MG63 (cell line): Measurements from ENCODE around the gene NCKAP5L. TPM values are rescaled to one million over a fixed set of nuclear protein-coding genes. Genes with fewer than 3 reads are reported as not detected.
A peak's percentile ranks its signal among the peaks of the same experiment; 100 is the strongest.

ENCODE experiments used
- DNase-seq: peaks from one replicate; pipeline ENCODE4 v3.0.0-alpha.2; 2020
- H3K27me3 ChIP-seq: fragments of 250-450 bp; sonication (Bioruptor Pico); 2 replicates; pipeline ENCODE4 v1.5.1; 2020; ENCODE audit warnings: mild to moderate bottlenecking, moderate library complexity
- H3K36me3 ChIP-seq: fragments of 250-450 bp; sonication (Bioruptor Pico); 2 replicates; pipeline ENCODE4 v1.5.1; 2020; ENCODE audit warnings: mild to moderate bottlenecking, moderate library complexity
- H3K4me3 ChIP-seq: fragments of 250-450 bp; sonication (Bioruptor Pico); 2 replicates; pipeline ENCODE4 v1.5.1; 2020; ENCODE audit warnings: mild to moderate bottlenecking, moderate library complexity
- H3K9me3 ChIP-seq: fragments of 250-450 bp; sonication (Bioruptor Pico); 2 replicates; pipeline ENCODE4 v1.5.1; 2020; ENCODE audit warnings: mild to moderate bottlenecking, moderate library complexity
- total RNA-seq: library from RNA; depleted of rRNA; stranded (reverse); fragments of >200 nt; shearing (Covaris generic); gene quantifications from 2 replicates; pipeline ENCODE4 v1.2.3, GENCODE V29; 2014; ENCODE audit warnings: low replicate concordance

The NCKAP5L gene
- total RNA-seq, 1 experiment from 2014 or later = 8.8 TPM

DNA sequence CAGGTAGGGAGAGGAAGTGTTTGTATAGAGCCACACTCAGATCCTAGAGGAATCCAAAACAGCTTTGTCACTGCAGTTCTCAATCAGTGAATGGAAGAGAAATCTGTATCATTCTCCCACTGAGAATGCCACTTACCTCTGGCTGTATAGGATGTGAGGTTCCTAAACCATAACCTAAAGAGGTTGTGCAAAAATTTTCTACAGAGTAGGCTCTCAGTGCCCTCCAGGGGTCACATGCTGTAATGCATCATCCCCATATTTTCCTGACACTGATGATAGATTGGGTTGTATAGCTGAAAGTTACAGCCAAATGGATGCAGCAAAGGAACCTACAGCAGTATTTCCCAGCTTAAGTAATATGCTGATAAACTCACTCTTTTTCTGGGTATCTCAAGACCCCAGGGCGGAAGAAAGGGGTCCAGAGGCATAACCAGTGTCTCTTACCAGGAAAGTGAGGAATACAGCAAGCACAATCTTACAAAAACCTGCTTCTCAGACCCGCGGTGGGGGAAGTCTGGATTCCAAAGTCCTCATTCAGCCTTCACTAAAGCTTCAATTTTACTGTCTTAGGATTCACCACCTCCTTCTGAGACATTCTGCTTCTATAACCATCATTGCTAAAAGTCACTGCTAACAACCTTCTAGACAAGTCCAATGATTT is 10.9 kb upstream of the NCKAP5L start:
- Histone ChIP-seq H3K27me3 (no peaks in the 10 kb centered on the region), H3K36me3 (peaks cover 3% of the 10 kb centered on the region), H3K9me3 (no peaks in the 10 kb centered on the region), H3K4me3 (no peak overlapping the region)
- no peak for DNase-seq

GRCh38 chr12:49832836-49833421 is 4.7 kb upstream of the NCKAP5L start:
- no peak for DNase-seq
- H3K4me3 ChIP-seq = no peak overlapping the region

GRCh38 chr12:49831717-49832116 is 3.5 kb upstream of the NCKAP5L start:
- no peak for DNase-seq
- no peaks in the 10 kb centered on the region for H3K9me3 ChIP-seq
- H3K4me3 ChIP-seq = no peak overlapping the region
- H3K27me3 ChIP-seq = no peaks in the 10 kb centered on the region
- H3K36me3 ChIP-seq = no peaks in the 10 kb centered on the region

More at GRCh38 chr12:49832836-49833421, 4.7 kb upstream of the NCKAP5L start:
- H3K9me3 ChIP-seq = no peaks in the 10 kb centered on the region
- H3K36me3 ChIP-seq = no peaks in the 10 kb centered on the region; the same call in 1 of the 2 replicates
- no peaks in the 10 kb centered on the region for H3K27me3 ChIP-seq

DNA sequence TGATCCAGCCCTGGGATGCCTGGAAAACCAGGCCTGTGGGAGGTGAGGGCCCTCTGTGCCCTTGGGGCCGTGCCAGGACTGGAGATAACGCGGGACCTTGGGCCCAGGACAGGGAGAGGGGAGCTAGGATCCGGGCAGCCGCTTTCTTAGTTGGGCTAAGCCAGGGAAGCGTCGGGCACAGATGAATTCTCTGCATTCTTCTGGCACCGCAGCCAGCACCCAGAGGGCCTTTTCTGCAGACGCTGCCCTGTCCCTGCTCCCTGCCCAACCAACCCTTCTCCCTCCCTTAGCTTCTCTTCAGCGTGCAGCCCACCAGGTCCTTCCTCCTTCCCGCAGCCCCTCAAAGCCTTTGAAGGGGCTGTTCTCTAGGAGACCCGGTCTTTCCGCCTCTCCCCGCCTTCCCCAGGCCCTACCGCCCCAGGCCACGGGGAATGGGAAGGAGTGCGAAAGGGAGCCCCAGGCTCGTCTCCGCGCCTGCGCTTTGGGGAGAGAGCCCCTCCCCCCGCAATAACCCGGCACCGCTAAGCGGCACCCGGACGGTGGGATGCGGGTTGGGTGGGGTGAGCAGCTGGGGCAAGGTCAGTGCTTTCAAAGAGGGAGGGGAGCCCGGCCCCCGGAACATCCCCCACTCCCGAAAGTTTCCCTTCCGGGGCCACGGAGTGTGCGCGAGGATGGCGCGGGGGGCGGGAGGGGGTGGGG is 663 bp downstream of the NCKAP5L start:
- Histone ChIP-seq H3K4me3 (peak overlapping the region; percentile 70), H3K9me3 (no peaks in the 10 kb centered on the region), H3K36me3 (no peaks in the 10 kb centered on the region; the same call in 1 of the 2 replicates), H3K27me3 (no peaks in the 10 kb centered on the region)
- peak; percentile 64 for DNase-seq

DNA sequence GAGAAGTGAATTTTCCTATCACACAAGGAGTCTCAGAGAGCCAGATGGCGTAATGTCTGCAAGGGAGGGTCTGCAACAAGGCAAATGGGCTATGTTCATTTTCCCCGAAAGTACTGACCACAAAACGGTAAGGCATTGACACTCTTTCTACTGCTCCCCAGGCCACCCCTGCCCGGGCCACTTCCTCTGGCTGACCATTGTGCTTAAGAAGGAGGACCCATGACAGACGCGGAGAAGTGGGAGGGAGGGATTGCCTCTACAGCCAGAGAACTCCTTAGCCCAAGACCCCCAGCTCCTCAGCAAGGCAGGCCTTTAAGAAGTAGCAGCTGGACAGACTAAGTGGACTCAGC is 1.2 kb downstream of the NCKAP5L start:
- H3K9me3 ChIP-seq = no peaks in the 10 kb centered on the region; the same call in 1 of the 2 replicates
- no peaks in the 10 kb centered on the region for H3K27me3 ChIP-seq
- H3K36me3 ChIP-seq = no peaks in the 10 kb centered on the region; the same call in 1 of the 2 replicates
- no peak for DNase-seq
- peak overlapping the region; percentile 70 for H3K4me3 ChIP-seq

DNA sequence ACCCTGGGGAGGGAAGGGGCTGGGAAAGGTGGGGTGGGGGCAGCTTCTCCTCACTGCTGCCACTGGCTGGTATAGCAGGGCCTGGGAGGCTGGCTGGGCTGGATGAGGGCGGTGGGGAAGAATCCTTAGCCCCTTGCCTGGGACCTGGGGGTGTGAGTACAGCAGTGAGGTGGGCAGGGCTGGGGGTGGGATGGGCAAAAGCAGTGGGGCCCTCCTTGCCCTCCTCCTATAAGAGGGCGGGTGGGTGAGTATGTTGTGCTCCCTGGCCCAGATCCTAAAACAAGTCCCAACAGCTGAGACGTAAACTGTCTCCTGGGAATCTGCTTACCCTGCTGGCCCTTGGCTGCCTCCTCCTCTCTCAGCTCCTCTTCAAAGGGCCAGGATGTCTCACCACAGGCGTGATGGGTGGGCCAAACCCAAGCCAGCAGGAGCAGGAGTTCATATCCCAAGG is 2.2 kb downstream of the NCKAP5L start:
- no peak for DNase-seq
- no peaks in the 10 kb centered on the region; the same call in 1 of the 2 replicates for H3K36me3 ChIP-seq
- H3K4me3 ChIP-seq = no peak overlapping the region
- no peaks in the 10 kb centered on the region for H3K27me3 ChIP-seq
- no peaks in the 10 kb centered on the region; the same call in 1 of the 2 replicates for H3K9me3 ChIP-seq

DNA sequence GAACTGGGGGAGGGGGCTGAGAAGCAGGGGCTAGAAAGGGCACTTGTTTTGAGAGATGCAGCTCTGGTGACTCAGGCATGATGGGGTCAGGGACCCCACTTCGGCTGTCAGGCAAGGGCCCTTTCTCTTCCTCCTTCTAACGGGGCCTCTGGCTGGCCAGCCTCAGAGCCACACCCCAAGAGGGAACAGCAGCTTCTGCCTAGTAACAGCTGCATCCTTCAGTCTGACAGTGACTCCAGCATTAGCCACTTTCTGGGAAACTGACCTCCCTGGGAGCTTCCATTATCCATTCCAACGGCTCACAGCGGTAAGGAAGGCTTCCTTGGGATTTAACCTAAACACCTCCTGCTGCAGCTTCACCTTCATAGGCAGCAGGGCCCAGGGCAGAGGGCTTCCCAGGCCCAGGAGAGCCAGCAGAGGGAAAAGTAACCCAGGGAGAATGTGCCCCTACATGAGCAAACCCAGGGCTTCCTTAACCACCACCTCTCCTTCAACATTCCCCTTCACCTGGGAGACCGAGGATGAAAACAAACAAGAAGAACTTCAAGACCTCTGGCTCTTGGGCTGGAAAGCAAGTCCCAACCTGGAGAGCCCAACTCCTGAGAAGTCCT is 2.7 kb downstream of the NCKAP5L start:
- no peak for DNase-seq
- Histone ChIP-seq H3K36me3 (no peaks in the 10 kb centered on the region; the same call in 1 of the 2 replicates), H3K4me3 (no peak overlapping the region), H3K9me3 (no peaks in the 10 kb centered on the region; the same call in 1 of the 2 replicates), H3K27me3 (no peaks in the 10 kb centered on the region)

DNA sequence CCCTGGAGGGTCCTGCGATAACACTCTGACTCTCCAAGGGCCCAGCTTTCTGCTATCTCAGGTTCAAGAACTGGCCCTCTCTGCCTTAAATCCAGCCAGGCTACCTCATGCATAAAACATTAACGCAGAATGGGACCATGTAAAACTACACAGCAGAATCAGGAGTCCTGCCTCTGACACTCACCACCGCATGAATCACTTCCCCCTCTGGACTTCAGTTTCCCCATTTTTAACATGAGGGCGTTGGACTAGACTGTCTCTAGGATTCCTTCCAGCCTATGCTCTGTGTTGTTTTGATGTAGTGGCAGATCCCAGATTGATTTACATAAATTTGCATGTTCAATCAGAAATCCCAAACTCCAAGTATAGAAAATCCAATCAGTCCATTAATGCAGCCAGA is 3.3 kb downstream of the NCKAP5L start:
- no peak for DNase-seq
- Histone ChIP-seq H3K4me3 (no peak overlapping the region), H3K36me3 (no peaks in the 10 kb centered on the region; the same call in 1 of the 2 replicates), H3K27me3 (no peaks in the 10 kb centered on the region), H3K9me3 (no peaks in the 10 kb centered on the region; the same call in 1 of the 2 replicates)

GRCh38 chr12:49824416-49824815 is 3.8 kb downstream of the NCKAP5L start:
- no peaks in the 10 kb centered on the region; the same call in 1 of the 2 replicates for H3K36me3 ChIP-seq
- no peaks in the 10 kb centered on the region for H3K27me3 ChIP-seq
- no peak for DNase-seq
- no peaks in the 10 kb centered on the region; the same call in 1 of the 2 replicates for H3K9me3 ChIP-seq
- no peak overlapping the region for H3K4me3 ChIP-seq

DNA sequence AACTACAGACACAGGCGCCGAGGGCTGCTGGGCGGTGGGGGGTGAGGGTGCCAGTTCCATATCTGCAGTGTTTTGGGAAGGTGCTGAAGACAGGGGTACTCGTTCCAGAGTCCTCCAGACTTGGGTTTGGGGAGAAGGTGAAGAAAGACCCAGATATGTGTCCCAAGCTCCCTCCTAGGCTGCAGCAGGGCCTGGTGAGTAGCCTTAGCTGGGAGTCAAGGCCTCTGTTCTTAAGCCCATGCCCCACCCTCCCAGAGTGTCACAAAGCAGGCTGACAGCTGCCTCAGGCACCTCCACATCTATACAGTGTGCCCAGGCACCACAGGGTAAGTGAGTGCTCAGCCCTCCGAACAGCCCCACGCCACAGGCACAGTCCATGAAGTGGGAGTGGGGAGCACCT is 4.3 kb downstream of the NCKAP5L start:
- Histone ChIP-seq H3K27me3 (no peaks in the 10 kb centered on the region), H3K4me3 (no peak overlapping the region), H3K36me3 (no peaks in the 10 kb centered on the region; the same call in 1 of the 2 replicates), H3K9me3 (no peaks in the 10 kb centered on the region; the same call in 1 of the 2 replicates)
- no peak for DNase-seq

- Histone ChIP-seq H3K9me3 (no peaks in the 10 kb centered on the region; the same call in 1 of the 2 replicates), H3K36me3 (no peaks in the 10 kb centered on the region; the same call in 1 of the 2 replicates), H3K4me3 (no peak overlapping the region), H3K27me3 (no peaks in the 10 kb centered on the region)
- DNase-seq = no peak
Measured at GRCh38 chr12:49823350-49823749, 4.9 kb downstream of the NCKAP5L start.

GRCh38 chr12:49821373-49822287 is 6.6 kb downstream of the NCKAP5L start:
- H3K4me3 ChIP-seq = no peak overlapping the region
- no peaks in the 10 kb centered on the region; the same call in 1 of the 2 replicates for H3K9me3 ChIP-seq
- no peak for DNase-seq
- H3K36me3 ChIP-seq = no peaks in the 10 kb centered on the region; the same call in 1 of the 2 replicates
- H3K27me3 ChIP-seq = no peaks in the 10 kb centered on the region

DNA sequence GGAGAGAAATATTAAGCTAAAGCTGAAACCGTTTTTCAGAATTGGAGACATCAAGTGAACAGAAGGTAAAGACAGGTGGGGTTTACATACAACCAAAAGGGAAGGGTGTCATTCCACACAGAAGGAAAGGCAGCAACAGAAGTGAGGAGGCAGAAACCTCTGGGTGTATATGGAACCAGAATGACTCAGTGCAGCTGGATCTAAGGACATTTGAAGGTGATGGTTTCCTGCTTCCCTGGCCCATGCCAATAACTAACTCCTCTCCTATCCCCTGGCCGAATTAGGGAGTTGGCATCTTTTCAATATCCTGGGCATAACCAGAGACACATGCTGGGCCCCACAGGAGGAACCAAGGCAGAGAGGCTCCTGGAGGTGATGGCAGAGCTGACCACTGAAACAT is 8.4 kb downstream of the NCKAP5L start:
- no peak for DNase-seq
- H3K27me3 ChIP-seq = no peaks in the 10 kb centered on the region
- peaks cover 3% of the 10 kb centered on the region for H3K36me3 ChIP-seq

DNA sequence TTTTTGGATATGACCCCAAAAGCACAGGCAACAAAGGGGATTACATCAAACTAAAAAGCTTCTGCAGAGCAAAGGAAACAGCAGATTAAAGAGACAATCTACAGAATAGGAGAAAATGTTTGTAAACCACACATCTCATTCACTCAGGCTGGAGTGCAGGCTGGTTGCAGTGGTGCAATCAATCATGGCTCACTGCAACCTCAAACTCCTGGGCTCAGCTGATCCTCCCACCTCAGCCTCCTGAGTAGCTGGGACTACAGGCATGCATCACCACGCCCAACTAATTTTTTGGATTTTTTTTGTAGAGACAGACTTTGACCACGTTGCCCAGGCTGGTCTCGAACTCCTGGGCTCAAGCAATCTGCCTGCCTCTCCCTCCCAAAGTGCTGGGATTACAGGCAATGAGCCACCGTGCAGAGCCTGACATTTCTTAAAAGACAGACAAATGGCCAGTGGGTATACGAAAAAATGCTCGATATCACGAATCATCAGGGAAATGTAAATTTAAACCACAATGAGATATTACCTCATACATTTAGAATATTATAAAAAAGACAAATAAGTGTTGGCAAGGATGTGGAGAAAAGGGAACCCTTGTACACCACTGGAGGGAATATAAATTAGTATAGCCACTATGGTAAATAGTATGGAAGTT is 9.8 kb downstream of the NCKAP5L start:
- DNase-seq = no peak
- Histone ChIP-seq H3K27me3 (no peaks in the 10 kb centered on the region), H3K36me3 (peaks cover 6% of the 10 kb centered on the region), H3K4me3 (no peak overlapping the region), H3K9me3 (no peaks in the 10 kb centered on the region; the same call in 1 of the 2 replicates)

More for the DNA sequence above, 8.4 kb downstream of the NCKAP5L start:
- Histone ChIP-seq H3K4me3 (no peak overlapping the region), H3K9me3 (no peaks in the 10 kb centered on the region; the same call in 1 of the 2 replicates)

- peaks cover 6% of the 10 kb centered on the region for H3K36me3 ChIP-seq
- H3K4me3 ChIP-seq = no peak overlapping the region
- no peaks in the 10 kb centered on the region for H3K9me3 ChIP-seq
- no peaks in the 10 kb centered on the region for H3K27me3 ChIP-seq
- DNase-seq = no peak
Measured at GRCh38 chr12:49813131-49813530, 15.1 kb downstream of the NCKAP5L start.
